Measurements from ENCODE around the gene UTP3. TPM values are rescaled to one million over a fixed set of nuclear protein-coding genes. Genes with fewer than 3 reads are reported as not detected.

Gene UTP3
- total and polyA plus RNA-seq, 9 of the 15 experiments (the other 6 are each of a cell fraction or from before 2014, with no cell fraction given): 11.9 to 69.3 (median 34.0) TPM

- peak; percentile 39; the same call in 1 of the 2 replicates for TF ChIP-seq CHD2 (IDR thresholded peaks at IDR 0.05; ENCODE audit: low read depth, low read length)
- no peak for TF ChIP-seq FOXA1 (IDR thresholded peaks at IDR 0.05; ENCODE audit: borderline replicate concordance)
- no peak for TF ChIP-seq ARID2 (IDR thresholded peaks at IDR 0.05)
- peak; percentile 88 for TF ChIP-seq SOX6 (IDR thresholded peaks at IDR 0.05)
- TF ChIP-seq CHD1 (IDR thresholded peaks at IDR 0.05; ENCODE audit: low read length): peak; percentile 56
- no peak for TF ChIP-seq ZNF274 (IDR thresholded peaks at IDR 0.05; ENCODE audit: borderline replicate concordance, low read depth, low read length)
- peak; percentile 92 for TF ChIP-seq HLTF (IDR thresholded peaks at IDR 0.05)
- no peak for TF ChIP-seq CBFB (CRISPR knock-in tag; IDR thresholded peaks at IDR 0.05)
- TF ChIP-seq SAFB2 (IDR thresholded peaks at IDR 0.05; ENCODE audit: borderline replicate concordance, low read depth, low read length, severe bottlenecking): no peak
- TF ChIP-seq ZNF232 (CRISPR knock-in tag; IDR thresholded peaks at IDR 0.05): no peak
- peak; percentile 24; the same call in 1 of the 2 replicates for TF ChIP-seq GTF2F1 (IDR thresholded peaks at IDR 0.05; ENCODE audit: low read depth, low read length)
- no peak for TF ChIP-seq STAT5B (CRISPR knock-in tag; IDR thresholded peaks at IDR 0.05)
- no peak for TF ChIP-seq NCOA2 (IDR thresholded peaks at IDR 0.05; ENCODE audit: partially characterized antibody in 2 of 2)
- TF ChIP-seq POU5F1 (IDR thresholded peaks at IDR 0.05; ENCODE audit: borderline replicate concordance, low read depth, low read length, partially characterized antibody): no peak
- 0 out of 2 replicates have a peak, but pooled peaks have one; percentile 1 for TF ChIP-seq MAFF (IDR thresholded peaks at IDR 0.05; ENCODE audit: low read length)
- TF ChIP-seq, protein P1, sequence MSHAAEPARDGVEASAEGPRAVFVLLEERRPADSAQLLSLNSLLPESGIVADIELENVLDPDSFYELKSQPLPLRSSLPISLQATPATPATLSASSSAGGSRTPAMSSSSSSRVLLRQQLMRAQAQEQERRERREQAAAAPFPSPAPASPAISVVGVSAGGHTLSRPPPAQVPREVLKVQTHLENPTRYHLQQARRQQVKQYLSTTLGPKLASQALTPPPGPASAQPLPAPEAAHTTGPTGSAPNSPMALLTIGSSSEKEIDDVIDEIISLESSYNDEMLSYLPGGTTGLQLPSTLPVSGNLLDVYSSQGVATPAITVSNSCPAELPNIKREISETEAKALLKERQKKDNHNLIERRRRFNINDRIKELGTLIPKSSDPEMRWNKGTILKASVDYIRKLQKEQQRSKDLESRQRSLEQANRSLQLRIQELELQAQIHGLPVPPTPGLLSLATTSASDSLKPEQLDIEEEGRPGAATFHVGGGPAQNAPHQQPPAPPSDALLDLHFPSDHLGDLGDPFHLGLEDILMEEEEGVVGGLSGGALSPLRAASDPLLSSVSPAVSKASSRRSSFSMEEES (CRISPR knock-in tag; IDR thresholded peaks at IDR 0.05): no peak
- TF ChIP-seq ZEB2 (IDR thresholded peaks at IDR 0.05): peak; percentile 99
- TF ChIP-seq ZSCAN32 (CRISPR knock-in tag; IDR thresholded peaks at IDR 0.05): no peak
- TF ChIP-seq, protein P2, sequence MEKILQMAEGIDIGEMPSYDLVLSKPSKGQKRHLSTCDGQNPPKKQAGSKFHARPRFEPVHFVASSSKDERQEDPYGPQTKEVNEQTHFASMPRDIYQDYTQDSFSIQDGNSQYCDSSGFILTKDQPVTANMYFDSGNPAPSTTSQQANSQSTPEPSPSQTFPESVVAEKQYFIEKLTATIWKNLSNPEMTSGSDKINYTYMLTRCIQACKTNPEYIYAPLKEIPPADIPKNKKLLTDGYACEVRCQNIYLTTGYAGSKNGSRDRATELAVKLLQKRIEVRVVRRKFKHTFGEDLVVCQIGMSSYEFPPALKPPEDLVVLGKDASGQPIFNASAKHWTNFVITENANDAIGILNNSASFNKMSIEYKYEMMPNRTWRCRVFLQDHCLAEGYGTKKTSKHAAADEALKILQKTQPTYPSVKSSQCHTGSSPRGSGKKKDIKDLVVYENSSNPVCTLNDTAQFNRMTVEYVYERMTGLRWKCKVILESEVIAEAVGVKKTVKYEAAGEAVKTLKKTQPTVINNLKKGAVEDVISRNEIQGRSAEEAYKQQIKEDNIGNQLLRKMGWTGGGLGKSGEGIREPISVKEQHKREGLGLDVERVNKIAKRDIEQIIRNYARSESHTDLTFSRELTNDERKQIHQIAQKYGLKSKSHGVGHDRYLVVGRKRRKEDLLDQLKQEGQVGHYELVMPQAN (IDR thresholded peaks at IDR 0.05; ENCODE audit: borderline replicate concordance): peak; percentile 86
- TF ChIP-seq RFX7 (CRISPR knock-in tag; IDR thresholded peaks at IDR 0.05): no peak
- no peak; the same call in none of the 2 replicates for TF ChIP-seq BCOR (IDR thresholded peaks at IDR 0.05)
- TF ChIP-seq DDX20 (tag; IDR thresholded peaks at IDR 0.05; ENCODE audit: low read depth): no peak
- TF ChIP-seq TCF15 (CRISPR knock-in tag; IDR thresholded peaks at IDR 0.05): no peak
- no peak for TF ChIP-seq MED1 (CRISPR knock-in tag; IDR thresholded peaks at IDR 0.05; ENCODE audit: borderline replicate concordance)
- no peak for TF ChIP-seq ZNF655 (CRISPR knock-in tag; IDR thresholded peaks at IDR 0.05)
These were observed at the start of gene UTP3 (continued) for GRCh38 chr4:70687821-70688794.

Measured in K562 (cell line).